HG02588 (cell line): Measurements from ENCODE around the gene SLC9A8.
"Not testable (repeated sequence)": the region's sequence is repeated elsewhere in the genome, so short reads cannot be mapped to it uniquely, and the experiment has no call there.

Experiments
- ATAC-seq: cut with Tn5 transposase; IDR thresholded peaks from one replicate; pipeline ENCODE4 v1.9.1; 2021; ENCODE audit warnings: mild to moderate bottlenecking, moderate library complexity; ENCODE audit not compliant: unreplicated experiment

SLC9A8 gene

GRCh38 chr20:49846206-49846807 lies 33.7 kb downstream of the SLC9A8 start:
- no peak for ATAC-seq

GRCh38 chr20:49850463-49851230 lies 38.0 kb downstream of the SLC9A8 start:
- no peak for ATAC-seq

GRCh38 chr20:49851231-49851705 lies 38.6 kb downstream of the SLC9A8 start:
- ATAC-seq, result no peak

GRCh38 chr20:49851991-49852390 lies 39.4 kb downstream of the SLC9A8 start:
- ATAC-seq, result no peak

DNA sequence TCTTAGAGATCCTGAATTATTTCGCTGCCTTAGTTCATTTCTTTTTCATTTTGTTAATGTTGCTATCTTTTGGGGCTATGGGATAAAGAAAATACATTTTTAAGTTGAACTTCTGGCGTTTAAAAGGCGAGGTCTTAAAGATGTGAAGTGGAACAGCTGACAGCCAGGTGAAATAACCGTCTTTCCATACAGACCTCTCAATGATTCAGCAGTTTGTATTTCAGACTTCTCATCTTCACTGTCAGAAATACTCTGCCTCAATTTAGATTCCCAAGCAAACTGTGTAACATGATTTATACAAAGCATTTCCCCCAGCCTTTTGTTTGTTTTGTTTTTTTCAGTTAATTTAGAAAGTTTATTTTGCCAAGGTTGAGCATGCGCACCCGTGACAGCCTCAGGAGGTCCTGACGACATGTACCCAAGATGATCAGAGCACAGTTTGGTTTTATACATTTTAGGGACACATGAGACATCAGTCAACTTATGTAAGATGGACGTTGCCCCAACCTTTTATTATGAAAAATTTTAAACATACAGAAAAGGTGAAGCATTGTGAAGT lies 40.0 kb downstream of the SLC9A8 start:
- no peak for ATAC-seq

DNA sequence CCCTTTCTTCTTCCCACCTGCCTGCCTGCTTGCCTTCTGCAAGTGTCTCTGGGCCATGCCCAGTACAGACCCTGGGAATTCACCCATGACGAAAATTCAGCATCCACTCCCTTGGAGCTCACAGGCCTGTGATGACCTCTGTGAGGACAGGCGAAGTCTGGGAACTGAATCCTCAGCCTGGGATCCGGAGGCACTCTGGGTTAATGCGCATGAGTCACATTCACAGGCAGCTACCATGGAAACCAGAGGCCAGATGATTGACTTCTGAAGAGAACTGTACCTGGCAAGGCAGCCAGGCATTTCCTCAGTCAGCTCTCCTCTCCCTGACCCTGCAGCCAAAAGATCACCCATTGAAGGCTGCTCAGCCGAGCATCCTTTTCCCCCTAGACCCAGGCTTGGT lies 41.0 kb downstream of the SLC9A8 start:
- no peak for ATAC-seq

DNA sequence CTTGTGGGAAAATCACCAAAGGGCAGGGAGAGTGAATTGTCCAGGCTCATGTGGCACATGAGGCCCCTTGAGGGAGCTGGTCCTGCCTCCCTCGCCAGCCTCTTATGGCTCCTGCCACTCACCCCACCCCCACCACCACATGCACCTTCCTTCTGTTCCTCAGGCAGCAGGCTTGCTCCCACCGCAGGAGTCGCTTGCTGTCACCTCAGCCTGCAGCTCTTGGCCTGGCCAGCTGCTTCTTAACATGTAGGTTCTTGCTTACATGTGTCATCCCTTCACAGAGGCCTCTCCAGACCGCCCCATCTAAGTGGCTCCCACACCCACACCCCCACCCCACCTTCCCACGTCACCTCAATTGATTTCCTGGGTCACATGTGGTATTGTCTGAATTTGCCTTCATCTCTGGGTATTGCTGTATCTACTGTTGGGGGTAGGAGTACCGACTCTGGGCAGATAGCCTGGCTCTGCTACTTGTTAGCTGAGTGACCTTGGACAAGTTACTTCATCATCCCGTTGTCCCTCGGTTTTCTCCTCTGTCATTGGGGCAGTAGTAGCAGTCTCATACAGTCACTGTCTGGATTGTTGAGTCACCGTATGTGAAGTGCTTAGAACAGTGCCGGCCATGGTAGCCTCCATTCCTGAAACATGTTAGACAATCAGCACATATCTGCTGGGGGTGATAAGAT lies 41.7 kb downstream of the SLC9A8 start:
- ATAC-seq, result no peak

DNA sequence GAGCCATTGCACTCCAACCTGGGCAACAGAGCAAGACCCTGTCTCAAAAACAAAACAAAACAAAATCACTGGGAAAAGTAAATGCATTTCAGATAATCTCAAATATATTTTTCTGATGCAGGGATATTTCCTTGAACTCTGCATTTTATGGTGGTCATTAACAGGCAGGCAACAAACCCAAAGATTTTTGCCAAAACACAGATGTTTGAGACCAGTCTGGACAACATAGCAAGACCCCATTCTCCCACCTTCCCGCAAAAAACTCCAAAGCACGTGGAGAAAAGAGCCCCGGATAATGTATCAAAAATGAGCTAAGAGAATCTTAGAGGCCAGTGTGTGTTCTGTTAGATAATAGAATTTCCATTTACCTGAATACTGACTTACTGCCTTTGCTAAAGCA lies 44.3 kb downstream of the SLC9A8 start:
- ATAC-seq, result no peak

DNA sequence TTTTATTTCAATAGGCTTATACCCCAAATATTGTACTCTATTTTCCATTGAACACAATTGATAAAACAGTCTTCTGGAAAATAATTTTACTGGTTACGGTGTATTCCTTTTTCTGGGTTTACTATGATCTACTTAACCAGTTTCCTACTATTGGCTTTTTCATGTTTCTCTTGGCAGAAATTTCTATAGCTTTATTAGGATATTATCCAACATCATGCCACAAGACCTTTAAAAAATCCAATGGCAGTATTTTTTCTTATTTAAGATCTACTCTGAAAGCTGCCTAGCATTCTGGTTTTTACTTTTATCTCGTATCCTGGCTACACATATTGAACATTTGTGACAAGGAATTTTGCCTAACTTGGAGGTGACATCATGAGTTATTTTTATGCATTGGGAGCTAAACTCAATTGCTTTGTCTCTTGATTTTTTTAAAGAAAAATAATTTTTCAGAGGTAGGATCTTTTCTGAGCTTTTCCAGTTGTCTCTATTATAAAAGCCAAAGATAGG lies 45.5 kb downstream of the SLC9A8 start:
- ATAC-seq, result no peak

- no peak for ATAC-seq
These were observed 46.4 kb downstream of the SLC9A8 start for GRCh38 chr20:49859011-49859410.

DNA sequence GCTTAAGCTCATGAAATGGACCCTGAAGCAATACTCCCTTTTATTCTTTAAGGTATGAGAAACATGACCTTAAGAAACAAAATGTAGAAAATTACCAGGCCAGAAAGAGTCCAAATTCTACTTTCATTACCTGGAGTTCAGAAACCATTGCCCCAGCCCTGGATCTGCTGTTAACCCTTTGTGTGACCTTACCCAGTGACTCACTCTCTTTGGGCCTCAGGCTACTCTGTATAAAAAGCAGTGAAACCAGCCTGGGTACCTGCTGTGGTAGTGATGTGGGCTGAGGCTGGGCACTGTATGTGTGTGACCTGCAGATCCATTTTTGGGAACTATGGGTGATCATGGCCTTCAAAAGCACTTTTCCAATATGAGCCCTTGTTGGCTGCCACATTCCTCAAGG lies 47.2 kb downstream of the SLC9A8 start:
- ATAC-seq, result no peak

DNA sequence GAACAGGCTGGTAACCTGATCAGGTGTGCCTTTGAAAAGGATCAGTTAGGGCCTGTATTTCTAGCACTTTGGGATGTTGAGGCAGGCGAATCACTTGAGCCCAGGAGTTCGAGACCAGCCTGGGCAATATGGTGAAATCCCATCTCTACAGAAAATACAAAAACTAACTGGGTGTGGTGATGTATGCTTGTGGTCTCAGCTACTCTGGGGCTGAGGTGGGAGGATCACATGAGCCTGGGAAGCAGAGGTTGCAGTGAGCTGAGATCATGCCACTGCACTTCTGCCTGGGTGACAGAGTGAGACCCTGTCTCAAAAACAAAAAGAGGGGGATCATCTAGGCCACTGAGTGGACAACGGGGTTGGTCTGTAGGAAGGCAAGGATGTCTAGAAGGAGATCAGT lies 48.6 kb downstream of the SLC9A8 start:
- not testable (repeated sequence) for ATAC-seq

DNA sequence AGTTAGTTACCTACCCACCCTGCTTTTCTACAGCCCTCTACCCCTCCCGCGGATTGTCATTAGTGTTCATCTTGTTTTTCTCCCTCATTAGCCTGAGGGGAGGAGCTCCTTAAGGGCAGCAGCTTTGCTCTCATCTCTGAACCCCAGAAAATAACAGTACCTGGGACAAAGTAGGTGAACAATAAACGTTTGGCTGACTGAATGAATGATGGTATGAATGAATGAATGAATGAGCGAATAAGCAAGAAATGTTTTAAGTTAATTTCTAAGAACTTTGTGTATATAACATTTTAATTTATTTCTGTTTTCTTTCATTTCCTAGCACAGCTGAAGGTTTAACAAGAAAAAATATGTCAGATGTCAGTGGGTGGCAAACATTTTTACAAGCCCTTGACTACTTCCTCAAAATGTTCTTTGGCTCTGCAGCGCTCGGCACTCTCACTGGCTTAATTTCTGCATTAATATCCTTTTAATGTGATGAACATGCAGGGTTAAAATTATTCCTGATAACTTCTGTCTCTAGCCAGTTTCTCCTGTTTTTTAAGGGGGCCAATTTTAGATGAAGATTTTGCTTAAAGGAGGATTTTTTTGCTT lies 50.1 kb downstream of the SLC9A8 start:
- no peak for ATAC-seq

GRCh38 chr20:49863666-49864065 lies 51.0 kb downstream of the SLC9A8 start:
- no peak for ATAC-seq

DNA sequence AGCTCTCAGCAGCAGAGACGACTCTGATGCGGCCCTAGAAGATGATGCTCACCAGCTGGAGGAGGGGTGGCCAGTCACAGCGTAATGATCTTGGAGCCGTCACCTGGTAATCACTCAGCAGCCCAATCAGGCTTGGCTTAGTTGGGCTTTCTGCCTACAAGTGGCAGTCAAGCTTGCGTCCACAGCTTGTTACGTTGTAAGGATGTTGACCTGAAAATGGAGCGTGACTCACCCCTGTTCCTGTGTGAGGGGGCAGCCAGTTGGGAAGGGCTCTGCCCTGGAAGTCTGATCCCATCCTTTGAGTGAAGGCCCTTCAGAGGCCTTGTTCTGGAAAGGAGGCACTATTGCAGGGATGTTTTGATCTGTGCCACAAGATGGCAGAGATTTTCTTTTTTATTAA lies 52.9 kb downstream of the SLC9A8 start:
- no peak for ATAC-seq

DNA sequence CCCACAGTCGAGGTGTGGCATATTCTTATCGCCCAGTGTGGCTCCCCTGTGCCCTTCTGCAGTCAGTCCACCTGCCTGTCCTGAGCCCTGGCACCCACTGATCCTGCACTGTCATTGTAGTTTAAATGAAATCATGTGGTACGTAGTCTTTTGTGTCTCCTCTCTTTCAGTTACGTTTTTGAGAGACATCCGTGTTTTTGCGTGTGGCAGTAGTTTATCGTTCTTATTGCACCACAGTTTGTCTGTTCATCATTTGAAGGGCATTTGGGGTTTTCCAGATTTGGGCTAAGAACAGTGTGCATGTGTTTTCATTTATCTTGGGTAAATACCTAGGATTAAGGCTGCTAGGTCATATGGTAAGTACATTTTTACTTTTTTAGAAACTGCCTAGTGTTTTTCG lies 53.4 kb downstream of the SLC9A8 start:
- no peak for ATAC-seq

- ATAC-seq, result no peak
These were observed 55.0 kb downstream of the SLC9A8 start for GRCh38 chr20:49867453-49868215.

- no peak for ATAC-seq
These were observed 55.9 kb downstream of the SLC9A8 start for GRCh38 chr20:49868538-49868937.

DNA sequence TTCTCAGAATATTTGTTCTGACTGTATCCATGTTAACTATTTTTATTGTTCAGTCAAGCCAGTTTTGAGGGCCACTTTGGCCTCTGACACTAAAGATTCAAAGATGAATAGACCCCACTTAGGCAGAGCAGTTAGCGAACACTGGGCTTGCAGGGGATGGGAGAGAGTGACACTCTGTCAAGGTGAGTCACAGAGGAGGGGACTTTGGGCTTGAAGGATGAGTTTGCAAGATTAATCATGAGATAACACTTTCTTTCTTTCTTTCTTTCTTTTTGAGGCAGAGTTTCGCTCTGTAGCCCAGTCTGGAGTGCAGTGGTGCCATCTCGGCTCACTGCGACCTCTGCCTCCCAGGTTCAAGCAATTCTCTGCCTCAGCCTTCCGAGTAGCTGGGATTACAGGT lies 56.3 kb downstream of the SLC9A8 start:
- ATAC-seq, result no peak

GRCh38 chr20:49870261-49870660 lies 57.6 kb downstream of the SLC9A8 start:
- no peak for ATAC-seq
